Liver (tissue), 2 donors: Measurements from ENCODE around the gene VWA5B1.

ENCODE experiments used
- CTCF ChIP-seq: fragments of 150-350 bp; IDR thresholded peaks from 2 replicates; pipeline ENCODE4 v1.5.1; 2017; ENCODE audit warnings: improper control_type of control experiment, low read depth, low read length; ENCODE audit not compliant: missing input control
- TF ChIP-seq, protein P1 (sequence below): IDR thresholded peaks from 2 replicates; pipeline ENCODE4 v1.6.1; 2016; ENCODE audit warnings: antibody characterized with exemption, mild to moderate bottlenecking
- donor health status: healthy.

DNA sequence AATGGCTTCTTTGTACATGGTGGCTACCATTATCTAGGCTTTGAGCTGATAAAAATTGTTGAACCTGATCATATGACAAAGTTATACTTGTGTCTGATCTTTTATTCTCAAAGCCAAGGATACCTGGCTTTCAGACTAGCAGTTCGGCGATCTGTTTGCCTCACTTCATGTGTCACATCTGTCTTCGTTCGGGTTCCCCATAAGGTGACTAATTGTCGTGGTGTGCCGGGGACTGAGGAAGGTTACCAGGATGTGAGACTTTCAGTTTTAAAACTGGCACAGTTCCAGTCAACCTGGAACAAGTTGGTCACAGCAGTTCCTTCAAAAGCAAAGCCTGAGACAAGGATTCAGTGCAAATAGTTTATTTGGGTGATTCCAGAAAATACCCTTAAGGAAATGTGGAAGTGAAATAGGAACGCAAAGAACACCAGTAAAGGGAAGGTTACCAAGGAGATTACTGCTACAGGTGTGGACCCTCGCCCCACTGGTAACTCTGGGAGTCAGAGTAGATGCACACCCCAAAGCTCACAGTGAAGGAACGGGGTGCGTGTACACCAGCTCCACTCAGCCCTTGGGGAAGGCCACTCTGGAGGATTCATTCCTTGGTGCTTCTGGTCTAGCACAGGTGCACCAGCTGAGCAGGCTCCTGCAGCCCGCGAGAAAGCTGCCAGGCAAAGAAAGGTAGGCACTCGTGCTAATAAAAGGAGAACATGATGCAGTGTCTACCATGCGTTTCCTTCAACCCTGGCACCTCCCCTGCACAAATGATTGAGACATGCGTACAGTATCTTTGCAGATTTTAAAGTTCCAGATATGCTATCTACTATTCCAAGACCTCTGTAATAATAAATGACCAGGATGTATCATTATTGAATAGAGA lies 69.0 kb downstream of the VWA5B1 start:
- no peak for TF ChIP-seq CTCF
- TF ChIP-seq, protein P1, sequence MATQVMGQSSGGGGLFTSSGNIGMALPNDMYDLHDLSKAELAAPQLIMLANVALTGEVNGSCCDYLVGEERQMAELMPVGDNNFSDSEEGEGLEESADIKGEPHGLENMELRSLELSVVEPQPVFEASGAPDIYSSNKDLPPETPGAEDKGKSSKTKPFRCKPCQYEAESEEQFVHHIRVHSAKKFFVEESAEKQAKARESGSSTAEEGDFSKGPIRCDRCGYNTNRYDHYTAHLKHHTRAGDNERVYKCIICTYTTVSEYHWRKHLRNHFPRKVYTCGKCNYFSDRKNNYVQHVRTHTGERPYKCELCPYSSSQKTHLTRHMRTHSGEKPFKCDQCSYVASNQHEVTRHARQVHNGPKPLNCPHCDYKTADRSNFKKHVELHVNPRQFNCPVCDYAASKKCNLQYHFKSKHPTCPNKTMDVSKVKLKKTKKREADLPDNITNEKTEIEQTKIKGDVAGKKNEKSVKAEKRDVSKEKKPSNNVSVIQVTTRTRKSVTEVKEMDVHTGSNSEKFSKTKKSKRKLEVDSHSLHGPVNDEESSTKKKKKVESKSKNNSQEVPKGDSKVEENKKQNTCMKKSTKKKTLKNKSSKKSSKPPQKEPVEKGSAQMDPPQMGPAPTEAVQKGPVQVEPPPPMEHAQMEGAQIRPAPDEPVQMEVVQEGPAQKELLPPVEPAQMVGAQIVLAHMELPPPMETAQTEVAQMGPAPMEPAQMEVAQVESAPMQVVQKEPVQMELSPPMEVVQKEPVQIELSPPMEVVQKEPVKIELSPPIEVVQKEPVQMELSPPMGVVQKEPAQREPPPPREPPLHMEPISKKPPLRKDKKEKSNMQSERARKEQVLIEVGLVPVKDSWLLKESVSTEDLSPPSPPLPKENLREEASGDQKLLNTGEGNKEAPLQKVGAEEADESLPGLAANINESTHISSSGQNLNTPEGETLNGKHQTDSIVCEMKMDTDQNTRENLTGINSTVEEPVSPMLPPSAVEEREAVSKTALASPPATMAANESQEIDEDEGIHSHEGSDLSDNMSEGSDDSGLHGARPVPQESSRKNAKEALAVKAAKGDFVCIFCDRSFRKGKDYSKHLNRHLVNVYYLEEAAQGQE: no peak
